Fibroblast of skin of right biceps (primary cell): ENCODE results near the gene PTPRK.

Experiments
- DNase-seq: peaks from one replicate; pipeline ENCODE4 v3.0.0-alpha.2; 2013

The PTPRK gene

GRCh38 chr6:128515550-128516513 lies 4.6 kb downstream of the PTPRK start:
- peak; percentile 54 for DNase-seq

- DNase-seq, result no peak
Observed at GRCh38 chr6:128513878-128514277, 6.5 kb downstream of the PTPRK start.

- DNase-seq, result no peak
Observed at GRCh38 chr6:128512296-128512695, 8.1 kb downstream of the PTPRK start.

GRCh38 chr6:128511506-128511905 lies 8.9 kb downstream of the PTPRK start:
- peak; percentile 51 for DNase-seq

GRCh38 chr6:128509709-128510108 lies 10.7 kb downstream of the PTPRK start:
- no peak for DNase-seq

- peak; percentile 92 for DNase-seq
Observed at GRCh38 chr6:128508588-128509296, 11.7 kb downstream of the PTPRK start.

- DNase-seq, result peak; percentile 58
Observed at GRCh38 chr6:128507337-128508310, 12.8 kb downstream of the PTPRK start.

- no peak for DNase-seq
Observed at GRCh38 chr6:128505603-128506002, 14.8 kb downstream of the PTPRK start.

GRCh38 chr6:128504003-128504654 lies 16.3 kb downstream of the PTPRK start:
- no peak for DNase-seq

- peak; percentile 66 for DNase-seq
Observed at GRCh38 chr6:128500749-128501600, 19.4 kb downstream of the PTPRK start.

GRCh38 chr6:128500014-128500413 lies 20.4 kb downstream of the PTPRK start:
- DNase-seq, result peak; percentile 49

GRCh38 chr6:128499079-128499731 lies 21.2 kb downstream of the PTPRK start:
- DNase-seq, result peak; percentile 44

GRCh38 chr6:128498234-128498633 lies 22.2 kb downstream of the PTPRK start:
- DNase-seq, result no peak

- DNase-seq, result no peak
Observed at GRCh38 chr6:128495536-128496333, 24.7 kb downstream of the PTPRK start.

GRCh38 chr6:128494440-128494839 lies 26.0 kb downstream of the PTPRK start:
- no peak for DNase-seq

- no peak for DNase-seq
Observed at GRCh38 chr6:128493877-128494276, 26.5 kb downstream of the PTPRK start.

- DNase-seq, result no peak
Observed at GRCh38 chr6:128492386-128492785, 28.0 kb downstream of the PTPRK start.

- peak; percentile 81 for DNase-seq
Observed at GRCh38 chr6:128491610-128492206, 28.7 kb downstream of the PTPRK start.

GRCh38 chr6:128491100-128491581 lies 29.3 kb downstream of the PTPRK start:
- DNase-seq, result peak; percentile 51
